ENCODE results near the gene GTF2IRD1.
"Not testable (repeated sequence)": the region's sequence is repeated elsewhere in the genome, so short reads cannot be mapped to it uniquely, and the experiment has no call there.

GTF2IRD1 gene

GRCh38 chr7:74474271-74474865 lies 20.7 kb downstream of the GTF2IRD1 start:
- no peak for DNase-seq

- no peak for DNase-seq
Observed at GRCh38 chr7:74475243-74475986, 21.7 kb downstream of the GTF2IRD1 start.

- no peak for DNase-seq
Observed at GRCh38 chr7:74475987-74476350, 22.3 kb downstream of the GTF2IRD1 start.

GRCh38 chr7:74476626-74477025 lies 22.9 kb downstream of the GTF2IRD1 start:
- no peak for DNase-seq

- DNase-seq, result no peak
Observed at GRCh38 chr7:74478671-74479065, 25.0 kb downstream of the GTF2IRD1 start.

- DNase-seq, result no peak
Observed at GRCh38 chr7:74479066-74479781, 25.5 kb downstream of the GTF2IRD1 start.

- DNase-seq, result no peak
Observed at GRCh38 chr7:74479961-74480829, 26.5 kb downstream of the GTF2IRD1 start.

GRCh38 chr7:74480861-74481417 lies 27.2 kb downstream of the GTF2IRD1 start:
- DNase-seq, result no peak

- DNase-seq, result no peak
Observed at GRCh38 chr7:74481458-74482196, 27.9 kb downstream of the GTF2IRD1 start.

GRCh38 chr7:74482197-74482467 lies 28.4 kb downstream of the GTF2IRD1 start:
- no peak for DNase-seq

- DNase-seq, result no peak
Observed at GRCh38 chr7:74482629-74483401, 29.1 kb downstream of the GTF2IRD1 start.

- DNase-seq, result no peak
Observed at GRCh38 chr7:74483402-74484336, 30.0 kb downstream of the GTF2IRD1 start.

- no peak for DNase-seq
Observed at GRCh38 chr7:74485611-74486010, 31.9 kb downstream of the GTF2IRD1 start.

GRCh38 chr7:74488518-74489030 lies 34.9 kb downstream of the GTF2IRD1 start:
- DNase-seq, result not testable (repeated sequence)

GRCh38 chr7:74489997-74490945 lies 36.6 kb downstream of the GTF2IRD1 start:
- DNase-seq, result no peak

- DNase-seq, result not testable (repeated sequence)
Observed at GRCh38 chr7:74491490-74491889, 37.8 kb downstream of the GTF2IRD1 start.

GRCh38 chr7:74493295-74493694 lies 39.6 kb downstream of the GTF2IRD1 start:
- no peak for DNase-seq

- DNase-seq, result no peak
Observed at GRCh38 chr7:74494076-74494548, 40.4 kb downstream of the GTF2IRD1 start.
